Measurements from ENCODE around the gene BPIFA1.

The BPIFA1 gene

GRCh38 chr20:33235696-33236095 lies at the start of gene BPIFA1:
BPIFA1 (plus strand) TSS chr20:33235996; CDS start chr20:33237712, 1,716 bp downstream.
- Histone ChIP-seq H3K27me3 (ENCODE audit: control insufficient read depth, insufficient read depth, low read length) (no peaks in the 10 kb centered on the region), H3K4me1 (ENCODE audit: control insufficient read depth, low read depth, low read length) (no peaks in the 10 kb centered on the region), H3K4me3 (ENCODE audit: low read length) (no peak within 1 kb of the TSS), H3K9ac (ENCODE audit: low read length) (no peak within 1 kb of the TSS), H3K36me3 (ENCODE audit: control insufficient read depth, low read depth, low read length) (no peaks in the 10 kb centered on the region), H3K27ac (ENCODE audit: low read length) (no peak within 1 kb of the TSS), H3K9me3 (ENCODE audit: control insufficient read depth, low read depth, low read length) (no peaks in the 10 kb centered on the region)

GRCh38 chr20:33187491-33187890 lies 48.3 kb upstream of the BPIFA1 start:
- H3K36me3 ChIP-seq (ENCODE audit: control insufficient read depth, low read depth, low read length): no peaks in the 10 kb centered on the region
- no peaks in the 10 kb centered on the region for H3K4me1 ChIP-seq (ENCODE audit: control insufficient read depth, low read depth, low read length)
- no peak overlapping the region for H3K27ac ChIP-seq (ENCODE audit: low read length)
- H3K9ac ChIP-seq (ENCODE audit: low read length): no peak overlapping the region
- no peaks in the 10 kb centered on the region for H3K27me3 ChIP-seq (ENCODE audit: control insufficient read depth, insufficient read depth, low read length)
- no peak overlapping the region for H3K4me3 ChIP-seq (ENCODE audit: low read length)
- no peaks in the 10 kb centered on the region for H3K9me3 ChIP-seq (ENCODE audit: control insufficient read depth, low read depth, low read length)

GRCh38 chr20:33188421-33188820 lies 47.4 kb upstream of the BPIFA1 start:
- Histone ChIP-seq H3K36me3 (ENCODE audit: control insufficient read depth, low read depth, low read length) (no peaks in the 10 kb centered on the region), H3K4me1 (ENCODE audit: control insufficient read depth, low read depth, low read length) (no peaks in the 10 kb centered on the region), H3K4me3 (ENCODE audit: low read length) (no peak overlapping the region), H3K9ac (ENCODE audit: low read length) (no peak overlapping the region), H3K9me3 (ENCODE audit: control insufficient read depth, low read depth, low read length) (no peaks in the 10 kb centered on the region), H3K27me3 (ENCODE audit: control insufficient read depth, insufficient read depth, low read length) (no peaks in the 10 kb centered on the region), H3K27ac (ENCODE audit: low read length) (no peak overlapping the region)

GRCh38 chr20:33191484-33191883 lies 44.3 kb upstream of the BPIFA1 start:
- H3K4me1 ChIP-seq (ENCODE audit: control insufficient read depth, low read depth, low read length): no peaks in the 10 kb centered on the region
- no peak overlapping the region for H3K4me3 ChIP-seq (ENCODE audit: low read length)
- no peak overlapping the region for H3K27ac ChIP-seq (ENCODE audit: low read length)
- H3K9ac ChIP-seq (ENCODE audit: low read length): no peak overlapping the region
- H3K9me3 ChIP-seq (ENCODE audit: control insufficient read depth, low read depth, low read length): no peaks in the 10 kb centered on the region
- no peaks in the 10 kb centered on the region for H3K36me3 ChIP-seq (ENCODE audit: control insufficient read depth, low read depth, low read length)
- no peaks in the 10 kb centered on the region for H3K27me3 ChIP-seq (ENCODE audit: control insufficient read depth, insufficient read depth, low read length)

- Histone ChIP-seq H3K27me3 (ENCODE audit: control insufficient read depth, insufficient read depth, low read length) (no peaks in the 10 kb centered on the region), H3K4me1 (ENCODE audit: control insufficient read depth, low read depth, low read length) (no peaks in the 10 kb centered on the region), H3K9me3 (ENCODE audit: control insufficient read depth, low read depth, low read length) (no peaks in the 10 kb centered on the region), H3K27ac (ENCODE audit: low read length) (no peak overlapping the region), H3K4me3 (ENCODE audit: low read length) (no peak overlapping the region), H3K9ac (ENCODE audit: low read length) (no peak overlapping the region), H3K36me3 (ENCODE audit: control insufficient read depth, low read depth, low read length) (no peaks in the 10 kb centered on the region)
Observed at GRCh38 chr20:33191955-33192354, 43.8 kb upstream of the BPIFA1 start.

GRCh38 chr20:33192912-33193501 lies 42.8 kb upstream of the BPIFA1 start:
- Histone ChIP-seq H3K4me3 (ENCODE audit: low read length) (no peak overlapping the region), H3K27ac (ENCODE audit: low read length) (no peak overlapping the region), H3K9ac (ENCODE audit: low read length) (no peak overlapping the region), H3K4me1 (ENCODE audit: control insufficient read depth, low read depth, low read length) (no peaks in the 10 kb centered on the region), H3K9me3 (ENCODE audit: control insufficient read depth, low read depth, low read length) (no peaks in the 10 kb centered on the region), H3K27me3 (ENCODE audit: control insufficient read depth, insufficient read depth, low read length) (no peaks in the 10 kb centered on the region), H3K36me3 (ENCODE audit: control insufficient read depth, low read depth, low read length) (no peaks in the 10 kb centered on the region)

- Histone ChIP-seq H3K4me1 (ENCODE audit: control insufficient read depth, low read depth, low read length) (no peaks in the 10 kb centered on the region), H3K4me3 (ENCODE audit: low read length) (no peak overlapping the region), H3K27me3 (ENCODE audit: control insufficient read depth, insufficient read depth, low read length) (no peaks in the 10 kb centered on the region), H3K9ac (ENCODE audit: low read length) (no peak overlapping the region), H3K27ac (ENCODE audit: low read length) (no peak overlapping the region), H3K9me3 (ENCODE audit: control insufficient read depth, low read depth, low read length) (no peaks in the 10 kb centered on the region), H3K36me3 (ENCODE audit: control insufficient read depth, low read depth, low read length) (no peaks in the 10 kb centered on the region)
Observed at GRCh38 chr20:33199026-33199425, 36.8 kb upstream of the BPIFA1 start.

GRCh38 chr20:33202451-33202850 lies 33.3 kb upstream of the BPIFA1 start:
- Histone ChIP-seq H3K27me3 (ENCODE audit: control insufficient read depth, insufficient read depth, low read length) (no peaks in the 10 kb centered on the region), H3K36me3 (ENCODE audit: control insufficient read depth, low read depth, low read length) (no peaks in the 10 kb centered on the region), H3K27ac (ENCODE audit: low read length) (no peak overlapping the region), H3K4me1 (ENCODE audit: control insufficient read depth, low read depth, low read length) (no peaks in the 10 kb centered on the region), H3K4me3 (ENCODE audit: low read length) (no peak overlapping the region), H3K9ac (ENCODE audit: low read length) (no peak overlapping the region), H3K9me3 (ENCODE audit: control insufficient read depth, low read depth, low read length) (no peaks in the 10 kb centered on the region)

GRCh38 chr20:33203444-33203843 lies 32.4 kb upstream of the BPIFA1 start:
- H3K4me3 ChIP-seq (ENCODE audit: low read length): no peak overlapping the region
- no peak overlapping the region for H3K9ac ChIP-seq (ENCODE audit: low read length)
- H3K36me3 ChIP-seq (ENCODE audit: control insufficient read depth, low read depth, low read length): no peaks in the 10 kb centered on the region
- H3K27me3 ChIP-seq (ENCODE audit: control insufficient read depth, insufficient read depth, low read length): peaks cover 1% of the 10 kb centered on the region
- no peak overlapping the region for H3K27ac ChIP-seq (ENCODE audit: low read length)
- no peaks in the 10 kb centered on the region for H3K9me3 ChIP-seq (ENCODE audit: control insufficient read depth, low read depth, low read length)
- no peaks in the 10 kb centered on the region for H3K4me1 ChIP-seq (ENCODE audit: control insufficient read depth, low read depth, low read length)

GRCh38 chr20:33209789-33210188 lies 26.0 kb upstream of the BPIFA1 start:
- H3K27me3 ChIP-seq (ENCODE audit: control insufficient read depth, insufficient read depth, low read length): peaks cover 5% of the 10 kb centered on the region

GRCh38 chr20:33210371-33210770 lies 25.4 kb upstream of the BPIFA1 start:
- Histone ChIP-seq H3K4me3 (ENCODE audit: low read length) (no peak overlapping the region), H3K9me3 (ENCODE audit: control insufficient read depth, low read depth, low read length) (no peaks in the 10 kb centered on the region), H3K4me1 (ENCODE audit: control insufficient read depth, low read depth, low read length) (no peaks in the 10 kb centered on the region), H3K27me3 (ENCODE audit: control insufficient read depth, insufficient read depth, low read length) (peaks cover 5% of the 10 kb centered on the region), H3K27ac (ENCODE audit: low read length) (no peak overlapping the region), H3K9ac (ENCODE audit: low read length) (no peak overlapping the region), H3K36me3 (ENCODE audit: control insufficient read depth, low read depth, low read length) (no peaks in the 10 kb centered on the region)

More at GRCh38 chr20:33209789-33210188, 26.0 kb upstream of the BPIFA1 start:
- H3K36me3 ChIP-seq (ENCODE audit: control insufficient read depth, low read depth, low read length): no peaks in the 10 kb centered on the region
- H3K9ac ChIP-seq (ENCODE audit: low read length): no peak overlapping the region
- H3K27ac ChIP-seq (ENCODE audit: low read length): no peak overlapping the region
- no peak overlapping the region for H3K4me3 ChIP-seq (ENCODE audit: low read length)
- no peaks in the 10 kb centered on the region for H3K4me1 ChIP-seq (ENCODE audit: control insufficient read depth, low read depth, low read length)
- H3K9me3 ChIP-seq (ENCODE audit: control insufficient read depth, low read depth, low read length): no peaks in the 10 kb centered on the region

- no peaks in the 10 kb centered on the region for H3K9me3 ChIP-seq (ENCODE audit: control insufficient read depth, low read depth, low read length)
- no peaks in the 10 kb centered on the region for H3K4me1 ChIP-seq (ENCODE audit: control insufficient read depth, low read depth, low read length)
- no peak overlapping the region for H3K27ac ChIP-seq (ENCODE audit: low read length)
- no peak overlapping the region for H3K9ac ChIP-seq (ENCODE audit: low read length)
- peaks cover 5% of the 10 kb centered on the region for H3K27me3 ChIP-seq (ENCODE audit: control insufficient read depth, insufficient read depth, low read length)
- H3K36me3 ChIP-seq (ENCODE audit: control insufficient read depth, low read depth, low read length): no peaks in the 10 kb centered on the region
- no peak overlapping the region for H3K4me3 ChIP-seq (ENCODE audit: low read length)
Observed at GRCh38 chr20:33211817-33212424, 23.9 kb upstream of the BPIFA1 start.
